OCI-LY1 (cell line): ENCODE results near the gene PXYLP1.

Experiments
- H2AFZ ChIP-seq: fragments of 200-600 bp; sonication (generic), shearing (Covaris generic); 2 replicates; pipeline ENCODE4 v1.6.0; 2014; ENCODE audit warnings: antibody characterized with exemption, mild to moderate bottlenecking, low read length
- H3F3A ChIP-seq: fragments of 200-600 bp; sonication (generic), shearing (Covaris generic); 2 replicates; pipeline ENCODE4 v1.6.0; 2014; ENCODE audit warnings: mild to moderate bottlenecking, antibody characterized with exemption, low read length, moderate library complexity; ENCODE audit not compliant: insufficient read depth
- H3K27ac ChIP-seq: fragments of 200-600 bp; sonication (generic); 2 replicates; pipeline ENCODE4 v1.5.1; 2014; ENCODE audit warnings: low read length, mixed run types, mild to moderate bottlenecking, low read depth; ENCODE audit not compliant: poor library complexity, severe bottlenecking
- H3K27me3 ChIP-seq: fragments of 200-600 bp; sonication (generic); 2 replicates; pipeline ENCODE4 v1.6.0; 2014; ENCODE audit warnings: antibody characterized with exemption, mild to moderate bottlenecking, low read length, moderate library complexity; ENCODE audit not compliant: insufficient read depth
- H3K36me3 ChIP-seq: fragments of 200-600 bp; sonication (generic); 2 replicates; pipeline ENCODE4 v1.6.1; 2014; ENCODE audit warnings: mild to moderate bottlenecking, antibody characterized with exemption, low read length, moderate library complexity, mixed read lengths; ENCODE audit not compliant: insufficient read depth
- H3K4me1 ChIP-seq: fragments of 200-600 bp; sonication (generic); 2 replicates; pipeline ENCODE4 v1.5.1; 2014; ENCODE audit warnings: mild to moderate bottlenecking, low read length, moderate library complexity; ENCODE audit not compliant: insufficient read depth, severe bottlenecking
- H3K4me2 ChIP-seq: fragments of 200-600 bp; sonication (generic), shearing (Covaris generic); 2 replicates; pipeline ENCODE4 v1.6.1; 2014; ENCODE audit warnings: low read length
- H3K4me3 ChIP-seq: fragments of 200-600 bp; sonication (generic); 2 replicates; pipeline ENCODE4 v1.5.1; 2014; ENCODE audit warnings: low read length, low read depth, mild to moderate bottlenecking, mixed read lengths; ENCODE audit not compliant: poor library complexity, severe bottlenecking
- H3K79me2 ChIP-seq: fragments of 200-600 bp; shearing (Covaris generic); 2 replicates; pipeline ENCODE4 v1.6.1; 2016; ENCODE audit warnings: mixed run types, low read length, mixed read lengths; ENCODE audit not compliant: insufficient read depth
- H3K9ac ChIP-seq: fragments of 200-600 bp; sonication (generic), shearing (Covaris generic); 2 replicates; pipeline ENCODE4 v1.6.1; 2014; ENCODE audit warnings: mild to moderate bottlenecking, low read length, mixed read lengths
- H3K9me2 ChIP-seq: fragments of 200-600 bp; sonication (generic), shearing (Covaris generic); 2 replicates; pipeline ENCODE4 v1.6.1; 2014; ENCODE audit warnings: low read depth, mild to moderate bottlenecking, low read length, mixed read lengths
- H3K9me3 ChIP-seq: fragments of 200-600 bp; shearing (Covaris generic); 2 replicates; pipeline ENCODE4 v1.6.1; 2014; ENCODE audit warnings: low read length, mixed read lengths
- H4K20me1 ChIP-seq: fragments of 200-600 bp; sonication (generic), shearing (Covaris generic); 2 replicates; pipeline ENCODE4 v1.6.0; 2016; ENCODE audit warnings: mild to moderate bottlenecking, low read length; ENCODE audit not compliant: insufficient read depth
- EZH2 ChIP-seq: fragments of 200-600 bp; sonication (generic), shearing (Covaris generic); IDR thresholded peaks from 2 replicates; pipeline ENCODE4 v1.8.0; 2017; ENCODE audit warnings: borderline replicate concordance, mixed run types, mild to moderate bottlenecking, antibody characterized with exemption, low read length, moderate library complexity, mixed read lengths
- TF ChIP-seq, protein P1 (sequence below): fragments of 200-600 bp; sonication (generic), shearing (Covaris generic); IDR thresholded peaks from 2 replicates; pipeline ENCODE4 v1.5.1; 2017; ENCODE audit warnings: mild to moderate bottlenecking, antibody characterized with exemption, low read length, moderate library complexity, mixed read lengths

PXYLP1 gene

GRCh38 chr3:141233457-141234161 is 2.0 kb downstream of the PXYLP1 start:
- Histone ChIP-seq H3K36me3 (no peaks in the 10 kb centered on the region), H3F3A (no peaks in the 10 kb centered on the region), H3K9me3 (no peaks in the 10 kb centered on the region), H3K9ac (no peak overlapping the region), H3K9me2 (no peaks in the 10 kb centered on the region), H2AFZ (no peak overlapping the region), H3K4me3 (no peak overlapping the region), H4K20me1 (no peaks in the 10 kb centered on the region), H3K79me2 (no peaks in the 10 kb centered on the region), H3K4me2 (no peak overlapping the region), H3K4me1 (peaks cover 15% of the 10 kb centered on the region), H3K27ac (no peak overlapping the region), H3K27me3 (no peaks in the 10 kb centered on the region; the same call in 1 of the 2 replicates)
- no peak for TF ChIP-seq EZH2
- TF ChIP-seq, protein P1, sequence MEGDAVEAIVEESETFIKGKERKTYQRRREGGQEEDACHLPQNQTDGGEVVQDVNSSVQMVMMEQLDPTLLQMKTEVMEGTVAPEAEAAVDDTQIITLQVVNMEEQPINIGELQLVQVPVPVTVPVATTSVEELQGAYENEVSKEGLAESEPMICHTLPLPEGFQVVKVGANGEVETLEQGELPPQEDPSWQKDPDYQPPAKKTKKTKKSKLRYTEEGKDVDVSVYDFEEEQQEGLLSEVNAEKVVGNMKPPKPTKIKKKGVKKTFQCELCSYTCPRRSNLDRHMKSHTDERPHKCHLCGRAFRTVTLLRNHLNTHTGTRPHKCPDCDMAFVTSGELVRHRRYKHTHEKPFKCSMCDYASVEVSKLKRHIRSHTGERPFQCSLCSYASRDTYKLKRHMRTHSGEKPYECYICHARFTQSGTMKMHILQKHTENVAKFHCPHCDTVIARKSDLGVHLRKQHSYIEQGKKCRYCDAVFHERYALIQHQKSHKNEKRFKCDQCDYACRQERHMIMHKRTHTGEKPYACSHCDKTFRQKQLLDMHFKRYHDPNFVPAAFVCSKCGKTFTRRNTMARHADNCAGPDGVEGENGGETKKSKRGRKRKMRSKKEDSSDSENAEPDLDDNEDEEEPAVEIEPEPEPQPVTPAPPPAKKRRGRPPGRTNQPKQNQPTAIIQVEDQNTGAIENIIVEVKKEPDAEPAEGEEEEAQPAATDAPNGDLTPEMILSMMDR: no peak

DNA sequence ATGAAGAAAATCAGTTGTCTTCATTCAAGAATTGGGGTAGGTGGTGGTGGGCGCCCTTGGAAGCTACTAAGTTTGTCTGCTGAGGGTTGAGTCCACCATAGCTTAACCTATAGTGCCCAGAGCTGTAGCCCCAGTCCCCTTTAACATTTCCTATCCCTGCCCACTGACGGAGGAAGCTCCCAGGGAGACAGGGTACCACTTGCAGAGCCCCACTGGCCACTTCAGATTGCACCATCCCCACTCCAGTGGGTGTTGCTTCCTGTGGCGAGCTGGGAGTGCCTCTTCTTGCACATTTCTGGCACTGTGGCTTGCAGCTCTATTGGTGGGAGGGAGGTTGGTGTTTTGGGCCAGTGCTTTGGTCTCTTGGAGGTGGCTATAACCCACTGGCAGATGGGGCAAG is 2.7 kb downstream of the PXYLP1 start:
- H3K4me3 ChIP-seq: no peak overlapping the region
- no peak overlapping the region for H3K27ac ChIP-seq
- TF ChIP-seq, protein P1: no peak
- TF ChIP-seq EZH2: no peak
- H3F3A ChIP-seq: no peaks in the 10 kb centered on the region
- H3K36me3 ChIP-seq: no peaks in the 10 kb centered on the region
- H3K9me2 ChIP-seq: no peaks in the 10 kb centered on the region
- H4K20me1 ChIP-seq: no peaks in the 10 kb centered on the region
- no peaks in the 10 kb centered on the region for H3K9me3 ChIP-seq
- no peak overlapping the region for H3K4me2 ChIP-seq
- peaks cover 15% of the 10 kb centered on the region for H3K4me1 ChIP-seq
- no peak overlapping the region for H3K9ac ChIP-seq
- no peaks in the 10 kb centered on the region for H3K79me2 ChIP-seq
- H3K27me3 ChIP-seq: no peaks in the 10 kb centered on the region; the same call in 1 of the 2 replicates
- H2AFZ ChIP-seq: no peak overlapping the region

DNA sequence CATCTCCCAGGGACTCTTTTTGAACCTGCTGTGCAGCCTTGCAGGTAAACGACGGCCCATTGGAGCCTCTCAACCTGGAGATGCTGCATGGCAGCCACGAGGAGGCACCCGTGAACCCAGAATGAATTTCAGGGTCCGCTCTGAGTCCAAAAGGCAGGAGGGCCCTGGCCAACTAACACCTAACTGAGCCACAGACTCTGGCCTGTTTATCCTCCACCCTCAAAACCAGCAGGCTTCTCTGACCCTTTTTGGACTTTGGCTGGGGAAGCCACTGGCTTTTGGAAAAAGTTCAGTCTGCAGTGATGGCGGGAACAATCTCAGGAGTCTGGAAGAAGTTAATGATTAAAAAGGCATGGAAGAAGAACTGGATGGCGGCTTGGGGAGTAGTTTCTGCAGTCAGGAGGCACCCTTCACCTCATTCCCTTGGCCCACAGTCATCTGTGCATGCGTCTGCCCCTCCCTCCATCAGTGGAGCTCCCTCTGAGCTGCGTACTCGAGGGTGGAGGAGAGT is 4.1 kb downstream of the PXYLP1 start:
- H3K27me3 ChIP-seq: no peaks in the 10 kb centered on the region; the same call in 1 of the 2 replicates
- no peak overlapping the region for H3K4me3 ChIP-seq
- no peak overlapping the region for H2AFZ ChIP-seq
- no peaks in the 10 kb centered on the region for H4K20me1 ChIP-seq
- H3F3A ChIP-seq: no peaks in the 10 kb centered on the region
- H3K4me1 ChIP-seq: peaks cover 12% of the 10 kb centered on the region
- no peaks in the 10 kb centered on the region for H3K9me2 ChIP-seq
- H3K9me3 ChIP-seq: no peaks in the 10 kb centered on the region
- no peak overlapping the region for H3K27ac ChIP-seq
- no peaks in the 10 kb centered on the region for H3K36me3 ChIP-seq
- H3K79me2 ChIP-seq: no peaks in the 10 kb centered on the region
- TF ChIP-seq, protein P1: peak; percentile 79
- TF ChIP-seq EZH2: no peak
- no peak overlapping the region for H3K9ac ChIP-seq
- no peak overlapping the region for H3K4me2 ChIP-seq
